GM23338 (cell line): ENCODE data around the gene RAB3IL1. TPM values are rescaled to one million over a fixed set of nuclear protein-coding genes. Genes with fewer than 3 reads are reported as not detected.

ENCODE experiments used
- ATAC-seq: fragments of 200-7000 bp; cut with Tn5 transposase; 3 replicates; pipeline ENCODE4 v1.9.1; 2020
- DNase-seq: peaks from one replicate; pipeline ENCODE4 v3.0.0-alpha.2; 2015; ENCODE audit warnings: low spot score
- H2AFZ ChIP-seq: fragments of 200-600 bp; sonication (generic); 2 replicates; pipeline ENCODE4 v1.8.0; 2016; ENCODE audit warnings: antibody characterized with exemption, mild to moderate bottlenecking, moderate library complexity
- H3F3A ChIP-seq: fragments of 200-600 bp; sonication (generic); replicated peaks from 2 replicates; pipeline ENCODE4 v1.8.0; 2017; ENCODE audit warnings: antibody characterized with exemption, mixed run types, low read depth
- H3K27ac ChIP-seq: fragments of 200-600 bp; sonication (generic); 2 replicates; pipeline ENCODE4 v1.6.1; 2016; ENCODE audit warnings: low read depth
- H3K27me3 ChIP-seq: fragments of 200-600 bp; sonication (generic); 2 replicates; pipeline ENCODE4 v1.8.0; 2016; ENCODE audit warnings: mild to moderate bottlenecking, mixed run types, moderate library complexity; ENCODE audit not compliant: insufficient read depth
- H3K36me3 ChIP-seq: fragments of 200-600 bp; sonication (generic); 2 replicates; pipeline ENCODE4 v1.8.0; 2016; ENCODE audit warnings: mild to moderate bottlenecking; ENCODE audit not compliant: insufficient read depth
- H3K4me1 ChIP-seq: fragments of 200-600 bp; sonication (generic); 2 replicates; pipeline ENCODE4 v1.8.0; 2016; ENCODE audit warnings: mild to moderate bottlenecking, moderate library complexity; ENCODE audit not compliant: insufficient read depth
- H3K4me2 ChIP-seq: fragments of 200-600 bp; sonication (generic); 2 replicates; pipeline ENCODE4 v1.7.1; 2017; ENCODE audit warnings: mixed run types
- H3K4me3 ChIP-seq: fragments of 200-600 bp; sonication (generic); 2 replicates; pipeline ENCODE4 v1.6.1; 2016; ENCODE audit warnings: mixed run types
- H3K79me2 ChIP-seq: fragments of 200-600 bp; sonication (generic); replicated peaks from 2 replicates; pipeline ENCODE4 v1.8.0; 2017; ENCODE audit warnings: mild to moderate bottlenecking; ENCODE audit not compliant: insufficient read depth
- H3K9me2 ChIP-seq: fragments of 200-600 bp; sonication (generic); 2 replicates; pipeline ENCODE4 v1.8.0; 2017; ENCODE audit not compliant: insufficient read depth
- H4K20me1 ChIP-seq: fragments of 200-600 bp; sonication (generic); replicated peaks from 2 replicates; pipeline ENCODE4 v1.8.0; 2017; ENCODE audit warnings: mild to moderate bottlenecking; ENCODE audit not compliant: insufficient read depth
- H3K27ac Mint-ChIP-seq: 2 replicates; pipeline ENCODE4 v1.8.0; 2020; ENCODE audit warnings: inconsistent platforms, mild to moderate bottlenecking, moderate library complexity, mixed read lengths
- H3K27me3 Mint-ChIP-seq: 3 replicates; pipeline ENCODE4 v1.8.0; 2022; ENCODE audit warnings: low read depth, mild to moderate bottlenecking, moderate library complexity, mixed read lengths, inconsistent platforms; ENCODE audit not compliant: insufficient read depth, poor library complexity
- H3K36me3 Mint-ChIP-seq: 3 replicates; pipeline ENCODE4 v1.8.0; 2021; ENCODE audit warnings: low read depth, mild to moderate bottlenecking, inconsistent platforms, moderate library complexity, mixed read lengths
- H3K4me1 Mint-ChIP-seq: 3 replicates; pipeline ENCODE4 v1.8.0; 2020; ENCODE audit warnings: mild to moderate bottlenecking, inconsistent platforms, mixed read lengths
- H3K4me3 Mint-ChIP-seq: 3 replicates; pipeline ENCODE4 v1.8.0; 2021; ENCODE audit warnings: moderate library complexity, mild to moderate bottlenecking, inconsistent platforms, mixed read lengths
- H3K9me3 Mint-ChIP-seq: 3 replicates; pipeline ENCODE4 v1.8.0; 2020; ENCODE audit warnings: moderate library complexity, mild to moderate bottlenecking, inconsistent platforms, mixed read lengths
- CREB1 ChIP-seq: fragments of 250-450 bp; sonication (Bioruptor Pico); IDR thresholded peaks from 2 replicates; pipeline ENCODE4 v1.5.0; 2020; ENCODE audit warnings: low read depth, mild to moderate bottlenecking, moderate library complexity
- CTCF ChIP-seq, 2 experiments: fragments of 200-600 bp in 1 of 2; sonication (generic) in 1 of 2; conservative IDR thresholded peaks; 2 replicates each; pipeline versions ENCODE4 v1.5.1 to v1.6.1; 2016 to 2017; ENCODE audit warnings: antibody characterized with exemption in 2 of 2, low read depth in 2 of 2, mild to moderate bottlenecking in 2 of 2, moderate library complexity in 1 of 2
- ETS1 ChIP-seq: IDR thresholded peaks from 2 replicates; pipeline ENCODE4 v1.6.1; 2016; ENCODE audit warnings: antibody characterized with exemption
- EZH2 ChIP-seq: fragments of 200-600 bp; sonication (generic); IDR thresholded peaks from one replicate; pipeline ENCODE4 v1.8.0; 2017; ENCODE audit warnings: antibody characterized with exemption, mild to moderate bottlenecking, low read depth; ENCODE audit not compliant: unreplicated experiment
- NANOG ChIP-seq: IDR thresholded peaks from 2 replicates; pipeline ENCODE4 v1.6.1; 2016; ENCODE audit warnings: antibody characterized with exemption, borderline replicate concordance
- STAT1 ChIP-seq: IDR thresholded peaks from one replicate; pipeline ENCODE4 v1.6.1; 2016; ENCODE audit warnings: antibody characterized with exemption; ENCODE audit not compliant: unreplicated experiment
- ZNF331 ChIP-seq: fragments of 250-450 bp; sonication (Bioruptor Pico); IDR thresholded peaks from 2 replicates; pipeline ENCODE4 v1.5.0; 2020; ENCODE audit warnings: low read depth, mild to moderate bottlenecking, moderate library complexity
- ZNF462 ChIP-seq: fragments of 250-450 bp; sonication (Bioruptor Pico); IDR thresholded peaks from 2 replicates; pipeline ENCODE4 v1.5.0; 2020; ENCODE audit warnings: mild to moderate bottlenecking, moderate library complexity
- polyA plus RNA-seq: library from polyadenylated mRNA; unstranded; fragments of >200 nt; fragmentation: Nextera tagmentation; extraction: Ambion mirVana; gene quantifications from 2 replicates; pipeline ENCODE4 v1.2.1, GENCODE V29; 2016
- total RNA-seq: library from RNA; depleted of rRNA; stranded (reverse); fragments of >200 nt; shearing (Covaris generic); gene quantifications from 2 replicates; pipeline ENCODE4 v1.2.3, GENCODE V29; 2014

RAB3IL1 gene
- total and polyA plus RNA-seq, 2 experiments from 2014 or later, result 2.7 to 3.4 TPM

DNA sequence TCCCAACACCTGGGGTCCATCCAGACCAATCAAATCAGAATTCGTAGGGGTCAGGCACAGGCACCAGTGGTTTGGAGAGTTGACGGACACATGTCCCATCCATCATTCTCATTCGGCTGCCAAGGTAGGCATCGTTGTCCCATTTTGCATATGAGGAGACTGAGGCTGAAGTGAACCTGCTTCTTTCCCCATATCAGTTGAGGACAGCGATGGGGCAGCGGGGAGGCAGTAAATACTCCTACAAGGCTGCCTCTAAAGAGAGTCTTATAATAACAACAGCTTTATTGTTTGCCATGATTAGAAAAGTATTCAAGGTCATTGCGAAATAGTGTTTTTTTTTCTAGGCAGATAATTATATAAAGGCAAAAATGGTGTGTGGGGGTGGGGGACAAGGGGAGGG, 31.1 kb upstream of the RAB3IL1 start (continued):
- TF ChIP-seq ZNF462 (CRISPR knock-in tag), result no peak

DNA sequence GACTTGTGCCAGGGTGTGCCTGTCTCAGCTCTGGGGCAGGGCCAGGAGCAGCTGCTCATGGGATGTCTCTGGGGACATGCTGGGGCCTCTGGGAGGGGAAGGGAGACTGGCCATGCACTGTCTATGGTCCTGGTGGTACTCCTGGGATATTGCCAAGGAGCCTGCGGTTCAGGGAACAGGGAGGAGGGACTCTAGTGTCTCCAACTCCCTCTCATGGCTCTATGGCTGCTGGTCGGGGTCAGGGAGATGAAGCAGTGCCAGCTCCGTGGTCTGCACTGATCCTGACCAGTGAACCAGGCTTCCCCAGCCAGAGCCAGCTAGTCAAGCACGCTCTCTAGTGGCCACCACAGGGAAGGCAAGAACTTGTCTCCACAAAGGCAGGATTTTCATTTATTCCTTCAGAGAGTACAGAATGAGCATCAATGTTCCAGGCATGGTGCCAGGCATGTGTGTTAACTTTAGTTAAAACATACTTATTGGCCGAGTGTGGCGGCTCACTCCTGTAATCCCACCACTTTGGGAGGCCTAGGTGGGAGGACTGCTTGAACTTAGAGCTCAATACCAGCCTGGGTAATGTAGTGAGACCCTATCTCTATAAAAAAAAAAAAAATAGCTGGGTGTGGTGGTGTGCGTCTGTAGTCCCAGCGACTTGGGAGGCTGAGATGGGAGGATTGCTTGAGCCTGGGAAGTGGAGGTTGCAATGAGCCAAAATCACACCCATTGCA, 30.3 kb upstream of the RAB3IL1 start:
- Mint-ChIP-seq H3K27ac (no peak overlapping the region), H3K4me3 (no peak overlapping the region), H3K4me1 (peaks cover 12% of the 10 kb centered on the region), H3K27me3 (peaks cover 6% of the 10 kb centered on the region), H3K36me3 (no peaks in the 10 kb centered on the region), H3K9me3 (no peaks in the 10 kb centered on the region)
- Histone ChIP-seq H2AFZ (peak overlapping the region; percentile 79; the same call in 1 of the 2 replicates), H3K4me2 (no peak overlapping the region), H3K27ac (no peak overlapping the region), H3F3A (no peaks in the 10 kb centered on the region), H3K4me3 (no peak overlapping the region), H3K4me1 (no peaks in the 10 kb centered on the region), H4K20me1 (no peaks in the 10 kb centered on the region), H3K36me3 (no peaks in the 10 kb centered on the region), H3K9me2 (no peaks in the 10 kb centered on the region), H3K27me3 (no peaks in the 10 kb centered on the region), H3K79me2 (no peaks in the 10 kb centered on the region)
- DNase-seq (peak; percentile 93), ATAC-seq (peak; percentile 93)
- no peak for TF ChIP-seq STAT1
- no peak for TF ChIP-seq NANOG
- TF ChIP-seq CREB1 (CRISPR knock-in tag), result no peak
- no peak for TF ChIP-seq EZH2
- no peak for TF ChIP-seq ETS1
- TF ChIP-seq CTCF (conservative IDR thresholded peaks at IDR 0.05; ENCODE audit: low read depth in 2 of 2), result peak; percentile 94 to 99
- TF ChIP-seq ZNF331 (CRISPR knock-in tag), result no peak
